H1 (cell line): ENCODE results near the gene SSX4B. TPM values are rescaled to one million over a fixed set of nuclear protein-coding genes. Genes with fewer than 3 reads are reported as not detected.
"Not testable (repeated sequence)": the region's sequence is repeated elsewhere in the genome, so short reads cannot be mapped to it uniquely, and the experiment has no call there.

Source experiments
- CTCF ChIA-PET: fragments of 300-600 bp; sonication (Branson Sonifier 250); formaldehyde crosslinking; loops from one replicate; lab custom pipeline; 2021; ENCODE audit not compliant: partially characterized antibody; lab: Charles Lee
- POLR2A ChIA-PET: fragments of 300-600 bp; sonication (Branson Sonifier 250); formaldehyde crosslinking; loops from one replicate; lab custom pipeline; 2021; ENCODE audit warnings: inconsistent platforms; ENCODE audit not compliant: partially characterized antibody; lab: Charles Lee
- DNase-seq, 2 experiments: peaks; one replicate each; pipeline versions ENCODE4 v3.0.0 to v3.0.0-alpha.2; 2010 to 2022; ENCODE audit warnings: low spot score in 2 of 2, low read depth in 1 of 2, mixed read lengths in 1 of 2
- FAIRE-seq: peaks from 2 replicates; lab custom pipeline; 2011; peaks lifted over from hg19 to GRCh38; lab: Jason Lieb, UNC
- H2AFZ ChIP-seq: 2 replicates; pipeline ENCODE4 v1.8.1; 2012; ENCODE audit warnings: low read length, inconsistent platforms
- H2AK5ac ChIP-seq: 2 replicates; pipeline ENCODE4 v1.6.1; 2013; ENCODE audit warnings: low read depth, low read length
- H2BK120ac ChIP-seq: replicated peaks from 2 replicates; pipeline ENCODE3; 2013; ENCODE audit warnings: low read depth, low read length, inconsistent platforms
- H2BK12ac ChIP-seq: 2 replicates; pipeline ENCODE4 v1.6.1; 2013; ENCODE audit warnings: low read depth, low read length
- H2BK15ac ChIP-seq: 2 replicates; pipeline ENCODE4 v1.6.1; 2013; ENCODE audit warnings: low read length
- H2BK20ac ChIP-seq: 2 replicates; pipeline ENCODE4 v1.6.1; 2013; ENCODE audit warnings: low read length
- H2BK5ac ChIP-seq: 2 replicates; pipeline ENCODE4 v1.6.1; 2013; ENCODE audit warnings: low read depth, low read length
- H3K14ac ChIP-seq: 2 replicates; pipeline ENCODE4 v1.6.1; 2013; ENCODE audit warnings: inconsistent platforms; ENCODE audit not compliant: insufficient read length
- H3K18ac ChIP-seq: 2 replicates; pipeline ENCODE4 v1.6.1; 2013; ENCODE audit warnings: low read length; ENCODE audit errors: extremely low read depth
- H3K23ac ChIP-seq: 2 replicates; pipeline ENCODE4 v1.6.1; 2013; ENCODE audit warnings: inconsistent platforms; ENCODE audit not compliant: insufficient read length
- H3K23me2 ChIP-seq: 2 replicates; pipeline ENCODE4 v1.6.1; 2013; ENCODE audit warnings: low read depth, low read length
- H3K27ac ChIP-seq: 2 replicates; pipeline ENCODE4 v1.6.1; 2011; ENCODE audit warnings: low read depth, low read length, inconsistent platforms
- H3K27me3 ChIP-seq, 4 experiments: replicated peaks in 1 of 4; 1 replicate in 1 of 4; 2 replicates in 3 of 4; pipeline versions ENCODE4 v1.6.1 to v1.8.1; 2011 to 2013; ENCODE audit warnings: low read length in 3 of 4, mild to moderate bottlenecking in 3 of 4, inconsistent platforms in 2 of 4, mixed read lengths in 2 of 4, moderate library complexity in 1 of 4; ENCODE audit not compliant: control insufficient read depth in 3 of 4, insufficient read depth in 3 of 4; ENCODE audit errors: extremely low read depth in 1 of 4
- H3K36me3 ChIP-seq, 4 experiments: 2 replicates each; pipeline versions ENCODE4 v1.6.1 to v1.8.1; 2011 to 2013; ENCODE audit warnings: mild to moderate bottlenecking in 4 of 4, low read length in 3 of 4, moderate library complexity in 2 of 4, control low read depth in 1 of 4, inconsistent platforms in 1 of 4; ENCODE audit not compliant: insufficient read depth in 4 of 4, control insufficient read depth in 2 of 4
- H3K4ac ChIP-seq: replicated peaks from 2 replicates; pipeline ENCODE3; 2013; ENCODE audit warnings: low read length, low read depth, mixed read lengths, inconsistent platforms; ENCODE audit not compliant: insufficient read length
- H3K4me1 ChIP-seq, 4 experiments: replicated peaks in 1 of 4; 1 replicate in 1 of 4; 2 replicates in 3 of 4; pipeline versions ENCODE4 v1.6.1 to v1.8.1; 2011 to 2013; ENCODE audit warnings: low read length in 3 of 4, inconsistent platforms in 2 of 4, mixed read lengths in 1 of 4; ENCODE audit not compliant: insufficient read depth in 4 of 4, control insufficient read depth in 3 of 4
- H3K4me2 ChIP-seq, 2 experiments: 2 replicates each; pipeline versions ENCODE4 v1.6.1 to v1.8.1; 2011 to 2013; ENCODE audit warnings: low read depth in 2 of 2, low read length in 2 of 2, control low read depth in 1 of 2, inconsistent platforms in 1 of 2, mild to moderate bottlenecking in 1 of 2; ENCODE audit not compliant: insufficient read depth in 1 of 2
- H3K4me3 ChIP-seq, 4 experiments: fragments of 200-600, 300-600 bp in 1 of 4; sonication (generic), shearing (Covaris generic), sonication (Bioruptor Twin) in 1 of 4; 2 replicates each; pipeline versions ENCODE4 v1.5.1 to v1.8.1; 2011 to 2016; ENCODE audit warnings: low read length in 4 of 4, low read depth in 3 of 4, control low read depth in 2 of 4, inconsistent platforms in 2 of 4, mild to moderate bottlenecking in 2 of 4, mixed read lengths in 1 of 4, moderate library complexity in 1 of 4; ENCODE audit not compliant: insufficient read depth in 2 of 4; ENCODE audit errors: extremely low read depth in 1 of 4
- H3K56ac ChIP-seq: replicated peaks from 2 replicates; pipeline ENCODE3; 2013; ENCODE audit warnings: low read depth, mild to moderate bottlenecking, mixed read lengths, low read length, inconsistent platforms; ENCODE audit not compliant: insufficient read length
- H3K79me1 ChIP-seq: 2 replicates; pipeline ENCODE4 v1.6.1; 2013; ENCODE audit warnings: low read depth, low read length, control low read depth
- H3K79me2 ChIP-seq, 2 experiments: 2 replicates each; pipeline versions ENCODE4 v1.6.1 to v1.8.1; 2012 to 2013; ENCODE audit warnings: low read length in 2 of 2, mild to moderate bottlenecking in 2 of 2, inconsistent platforms in 1 of 2; ENCODE audit not compliant: insufficient read depth in 2 of 2, control insufficient read depth in 1 of 2
- H3K9ac ChIP-seq, 4 experiments: replicated peaks in 1 of 4; 1 replicate in 1 of 4; 2 replicates in 3 of 4; pipeline versions ENCODE4 v1.6.1 to v1.8.1; 2011 to 2013; ENCODE audit warnings: low read depth in 3 of 4, low read length in 3 of 4, control low read depth in 2 of 4, mild to moderate bottlenecking in 2 of 4, moderate library complexity in 2 of 4, inconsistent platforms in 1 of 4; ENCODE audit errors: extremely low read depth in 1 of 4
- H3K9me3 ChIP-seq, 2 experiments: 2 replicates each; pipeline versions ENCODE4 v1.6.1 to v1.8.1; 2012 to 2013; ENCODE audit warnings: mild to moderate bottlenecking in 2 of 2, moderate library complexity in 2 of 2, control low read depth in 1 of 2, inconsistent platforms in 1 of 2, low read depth in 1 of 2, low read length in 1 of 2, mixed read lengths in 1 of 2; ENCODE audit not compliant: insufficient read depth in 2 of 2
- H4K20me1 ChIP-seq, 2 experiments: replicated peaks in 1 of 2; 2 replicates each; pipeline versions ENCODE3 to v1.8.1; 2011 to 2013; ENCODE audit warnings: inconsistent platforms in 2 of 2, low read length in 2 of 2, mild to moderate bottlenecking in 1 of 2; ENCODE audit not compliant: insufficient read depth in 2 of 2, control insufficient read depth in 1 of 2
- H4K5ac ChIP-seq: 2 replicates; pipeline ENCODE4 v1.6.1; 2013; ENCODE audit warnings: low read length, low read depth, mixed read lengths, inconsistent platforms; ENCODE audit not compliant: insufficient read length
- H4K8ac ChIP-seq: 2 replicates; pipeline ENCODE4 v1.8.0; 2013; ENCODE audit warnings: mild to moderate bottlenecking, moderate library complexity, low read length, inconsistent platforms; ENCODE audit not compliant: insufficient read depth; ENCODE audit errors: extremely low read depth
- H4K91ac ChIP-seq: replicated peaks from 2 replicates; pipeline ENCODE3; 2013; ENCODE audit warnings: low read length, mixed read lengths, inconsistent platforms; ENCODE audit not compliant: insufficient read length
- WGBS, 2 experiments: shearing (Covaris generic) in 1 of 2; methylation state at CpG; one replicate each; pipeline versions ENCODE4 v1.1.6 to v1.1.7; 2013 to 2015; ENCODE audit warnings: low lambda C conversion rate in 2 of 2, mixed read lengths in 2 of 2, inconsistent platforms in 1 of 2, low coverage in 1 of 2, missing lambda C conversion rate in 1 of 2; ENCODE audit not compliant: insufficient replicate concordance in 2 of 2, insufficient coverage in 1 of 2, insufficient read length in 1 of 2; ENCODE audit errors: extremely low coverage in 1 of 2, missing lambda C conversion rate in 1 of 2; 5-methylcytosine and 5-hydroxymethylcytosine counted together
- polyA plus RNA-seq, 7 experiments: library from polyadenylated mRNA; depleted of rRNA in 3 of 7; stranded (reverse) in 5 of 7; unstranded in 2 of 7; fragments of >200 nt in 5 of 7; fragments of 200-250 nt in 2 of 7; gene quantifications; 1 replicate in 5 of 7; 2 replicates in 1 of 7; 4 replicates in 1 of 7; pipeline versions ENCODE4 v1.2.1 to v1.2.3, GENCODE V29; 2011 to 2013; ENCODE audit warnings: missing spikeins in 2 of 7, mixed read lengths in 2 of 7
- total RNA-seq: library from RNA; stranded (reverse); fragmentation: NEBNext Ultra II Directional; extraction: Animal tissue kit (Norgen Biotek cat#: 25700); gene quantifications from 2 replicates; pipeline ENCODE4 v1.2.1, GENCODE V29; 2021

Gene SSX4B
- total and polyA plus RNA-seq, 2 of the 8 experiments (the other 6 are each of a cell fraction or from before 2014, with no cell fraction given), result 0.26 to 0.32 TPM

- FAIRE-seq, H3K4me3 ChIP-seq, H2BK5ac ChIP-seq, H2BK120ac ChIP-seq, H3K9me3 ChIP-seq, H3K36me3 ChIP-seq, H2AK5ac ChIP-seq, H4K20me1 ChIP-seq, H3K23ac ChIP-seq, H3K18ac ChIP-seq, H3K23me2 ChIP-seq, H4K8ac ChIP-seq, H3K9ac ChIP-seq, H3K79me2 ChIP-seq, H2AFZ ChIP-seq, H4K5ac ChIP-seq, CTCF ChIA-PET, POLR2A ChIA-PET, H3K27me3 ChIP-seq, DNase-seq, H3K79me1 ChIP-seq, H3K4me1 ChIP-seq, H3K14ac ChIP-seq, H3K4me2 ChIP-seq, H3K4ac ChIP-seq, H2BK20ac ChIP-seq, H3K27ac ChIP-seq, H2BK15ac ChIP-seq, H4K91ac ChIP-seq, H3K56ac ChIP-seq, H2BK12ac ChIP-seq: not testable (repeated sequence)
- no CpG with 5 or more reads among the region's 16 CpGs for WGBS, 2 experiments
These were observed 28.5 kb downstream of the SSX4B start, which contains the start of gene SSX4 for GRCh38 chrX:48383239-48383638. TSS of gene SSX4 (plus strand) at chrX:48383539. CDS start at chrX:48384054, 515 bp downstream.

- no CpG with 5 or more reads among the region's 8 CpGs for WGBS, 2 experiments
- H3K23ac ChIP-seq, DNase-seq, H2BK120ac ChIP-seq, H3K4me1 ChIP-seq, H2BK5ac ChIP-seq, POLR2A ChIA-PET, H2BK20ac ChIP-seq, H2BK12ac ChIP-seq, H3K4me3 ChIP-seq, H4K20me1 ChIP-seq, H3K23me2 ChIP-seq, H2AFZ ChIP-seq, H3K14ac ChIP-seq, CTCF ChIA-PET, H3K9me3 ChIP-seq, H3K27ac ChIP-seq, H3K18ac ChIP-seq, H2BK15ac ChIP-seq, H3K56ac ChIP-seq, H3K4me2 ChIP-seq, H2AK5ac ChIP-seq, H4K91ac ChIP-seq, H3K79me2 ChIP-seq, H4K5ac ChIP-seq, H4K8ac ChIP-seq, FAIRE-seq, H3K27me3 ChIP-seq, H3K79me1 ChIP-seq, H3K4ac ChIP-seq, H3K36me3 ChIP-seq, H3K9ac ChIP-seq: not testable (repeated sequence)
These were observed 41.4 kb downstream of the SSX4B start for GRCh38 chrX:48370408-48370807.
